Measurements from ENCODE around the gene KCNAB1.

KCNAB1 gene

GRCh38 chr3:156493887-156494286, 373.5 kb downstream of the KCNAB1 start:
- CTCF ChIA-PET = no interaction called here
- no peak for DNase-seq (ENCODE audit: extremely low spot score)
- no peak for TF ChIP-seq LEF1 (IDR thresholded peaks at IDR 0.05; ENCODE audit: borderline replicate concordance)
- no peak for TF ChIP-seq ARNT (IDR thresholded peaks at IDR 0.05)
- TF ChIP-seq HDGF (IDR thresholded peaks at IDR 0.05; ENCODE audit: borderline replicate concordance) = no peak
- no peak for TF ChIP-seq SUZ12 (IDR thresholded peaks at IDR 0.05)
- POLR2A ChIA-PET = no interaction called here

GRCh38 chr3:156495816-156496215, 375.4 kb downstream of the KCNAB1 start:
- ChIA-PET POLR2A (no interaction called here), CTCF (no interaction called here)
- DNase-seq (ENCODE audit: extremely low spot score) = no peak
- no peak for TF ChIP-seq TARDBP (IDR thresholded peaks at IDR 0.05)
- no peak for TF ChIP-seq FOXM1 (IDR thresholded peaks at IDR 0.05; ENCODE audit: borderline replicate concordance)
- no peak for TF ChIP-seq PKNOX1 (IDR thresholded peaks at IDR 0.05)
- TF ChIP-seq SP1 (IDR thresholded peaks at IDR 0.05) = no peak
- TF ChIP-seq BHLHE40 (IDR thresholded peaks at IDR 0.05; ENCODE audit: borderline replicate concordance) = no peak
- no peak for TF ChIP-seq L3MBTL2 (conservative IDR thresholded peaks at IDR 0.05)
- TF ChIP-seq HDGF (IDR thresholded peaks at IDR 0.05; ENCODE audit: borderline replicate concordance) = no peak
- no peak for TF ChIP-seq ELF4 (IDR thresholded peaks at IDR 0.05)
- TF ChIP-seq FOXK2 (IDR thresholded peaks at IDR 0.05) = no peak
- TF ChIP-seq CTBP1 (IDR thresholded peaks at IDR 0.05; ENCODE audit: borderline replicate concordance) = no peak
- TF ChIP-seq ARNT (IDR thresholded peaks at IDR 0.05) = no peak
- no peak for TF ChIP-seq ZNF384 (IDR thresholded peaks at IDR 0.05)
- no peak for TF ChIP-seq LEF1 (IDR thresholded peaks at IDR 0.05; ENCODE audit: borderline replicate concordance)
- no peak for TF ChIP-seq FOXA1 (IDR thresholded peaks at IDR 0.05)
- no peak for TF ChIP-seq SUZ12 (IDR thresholded peaks at IDR 0.05)
- no peak for TF ChIP-seq NFRKB (IDR thresholded peaks at IDR 0.05)

GRCh38 chr3:156497326-156497725, 376.9 kb downstream of the KCNAB1 start:
- DNase-seq (ENCODE audit: extremely low spot score) = no peak
- no peak for TF ChIP-seq BHLHE40 (IDR thresholded peaks at IDR 0.05; ENCODE audit: borderline replicate concordance)
- TF ChIP-seq ELF4 (IDR thresholded peaks at IDR 0.05) = no peak
- no peak for TF ChIP-seq FOXA1 (IDR thresholded peaks at IDR 0.05)
- no peak for TF ChIP-seq HDGF (IDR thresholded peaks at IDR 0.05; ENCODE audit: borderline replicate concordance)
- no peak for TF ChIP-seq CTBP1 (IDR thresholded peaks at IDR 0.05; ENCODE audit: borderline replicate concordance)
- no peak for TF ChIP-seq SP1 (IDR thresholded peaks at IDR 0.05)
- TF ChIP-seq NFRKB (IDR thresholded peaks at IDR 0.05) = no peak
- no peak for TF ChIP-seq SUZ12 (IDR thresholded peaks at IDR 0.05)
- no peak for TF ChIP-seq ARNT (IDR thresholded peaks at IDR 0.05)
- no peak for TF ChIP-seq PKNOX1 (IDR thresholded peaks at IDR 0.05)
- no peak for TF ChIP-seq LEF1 (IDR thresholded peaks at IDR 0.05; ENCODE audit: borderline replicate concordance)
- ChIA-PET CTCF (no interaction called here), POLR2A (no interaction called here)

- ChIA-PET CTCF (no interaction called here), POLR2A (no interaction called here)
- TF ChIP-seq SP1 (IDR thresholded peaks at IDR 0.05) = no peak
- TF ChIP-seq CTBP1 (IDR thresholded peaks at IDR 0.05; ENCODE audit: borderline replicate concordance) = no peak
- no peak for TF ChIP-seq NFRKB (IDR thresholded peaks at IDR 0.05)
- TF ChIP-seq BHLHE40 (IDR thresholded peaks at IDR 0.05; ENCODE audit: borderline replicate concordance) = no peak
- TF ChIP-seq HDGF (IDR thresholded peaks at IDR 0.05; ENCODE audit: borderline replicate concordance) = no peak
- TF ChIP-seq SUZ12 (IDR thresholded peaks at IDR 0.05) = no peak
- TF ChIP-seq FOXA1 (IDR thresholded peaks at IDR 0.05) = no peak
- TF ChIP-seq FOXM1 (IDR thresholded peaks at IDR 0.05; ENCODE audit: borderline replicate concordance) = no peak
- DNase-seq (ENCODE audit: extremely low spot score) = no peak
These were observed 377.9 kb downstream of the KCNAB1 start for GRCh38 chr3:156498307-156498706.

GRCh38 chr3:156507285-156507684, 386.9 kb downstream of the KCNAB1 start:
- CTCF ChIA-PET = interaction anchor here (0.6 to 1.9 kb wide), 3 partner anchors 176 to 358 kb away, joined by 3 to 6 read pairs (median 4); no protein-coding TSS in a partner anchor
- TF ChIP-seq FOXM1 (IDR thresholded peaks at IDR 0.05; ENCODE audit: borderline replicate concordance) = no peak
- TF ChIP-seq ELF4 (IDR thresholded peaks at IDR 0.05) = no peak
- TF ChIP-seq TARDBP (IDR thresholded peaks at IDR 0.05) = no peak
- TF ChIP-seq PKNOX1 (IDR thresholded peaks at IDR 0.05) = no peak
- TF ChIP-seq CTBP1 (IDR thresholded peaks at IDR 0.05; ENCODE audit: borderline replicate concordance) = no peak
- TF ChIP-seq BHLHE40 (IDR thresholded peaks at IDR 0.05; ENCODE audit: borderline replicate concordance) = no peak
- TF ChIP-seq L3MBTL2 (conservative IDR thresholded peaks at IDR 0.05) = no peak
- no peak for TF ChIP-seq FOXK2 (IDR thresholded peaks at IDR 0.05)
- no peak for TF ChIP-seq ARNT (IDR thresholded peaks at IDR 0.05)
- no peak for TF ChIP-seq HDGF (IDR thresholded peaks at IDR 0.05; ENCODE audit: borderline replicate concordance)
- TF ChIP-seq NFRKB (IDR thresholded peaks at IDR 0.05) = no peak
- no peak for TF ChIP-seq ZNF384 (IDR thresholded peaks at IDR 0.05)
- TF ChIP-seq LEF1 (IDR thresholded peaks at IDR 0.05; ENCODE audit: borderline replicate concordance) = no peak
- TF ChIP-seq SP1 (IDR thresholded peaks at IDR 0.05) = no peak
- no peak for DNase-seq (ENCODE audit: extremely low spot score)
- POLR2A ChIA-PET = no interaction called here

GRCh38 chr3:156509189-156510174, 389.1 kb downstream of the KCNAB1 start:
- DNase-seq (ENCODE audit: extremely low spot score) = peak; percentile 56
- CTCF ChIA-PET = interaction anchor here (0.6 to 2.0 kb wide), 7 partner anchors 16 to 374 kb away, joined by 3 to 8 read pairs (median 4); no protein-coding TSS in a partner anchor
- TF ChIP-seq FOXK2 (IDR thresholded peaks at IDR 0.05) = no peak
- POLR2A ChIA-PET = no interaction called here

Data from HEK293T (cell line).